HG03097 (cell line): Measurements from ENCODE around the gene EEFSEC.

Source experiments
- ATAC-seq: cut with Tn5 transposase; IDR thresholded peaks from one replicate; pipeline ENCODE4 v1.9.1; 2021; ENCODE audit not compliant: unreplicated experiment, low FRiP score

Gene EEFSEC

DNA sequence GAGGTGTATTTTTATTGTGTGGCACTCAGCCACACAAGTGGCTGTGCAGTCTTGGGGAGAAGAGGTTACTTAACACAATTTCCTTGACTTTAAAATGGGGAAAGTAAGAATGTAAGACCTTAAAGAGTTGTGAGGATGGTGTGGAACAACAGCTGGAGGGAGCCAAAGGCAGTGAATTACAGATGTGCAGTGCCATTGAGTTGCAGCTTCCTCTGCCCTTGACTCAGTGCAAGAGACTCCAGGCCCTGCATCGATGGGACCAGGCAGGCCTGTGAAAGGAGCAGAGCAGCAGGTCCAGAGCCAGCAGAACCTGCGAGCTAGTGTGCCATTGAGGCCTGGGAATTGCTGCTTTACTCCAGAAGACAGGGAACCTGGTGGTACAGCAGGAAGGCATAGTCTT is 27.2 kb downstream of the EEFSEC start:
- ATAC-seq, result no peak

DNA sequence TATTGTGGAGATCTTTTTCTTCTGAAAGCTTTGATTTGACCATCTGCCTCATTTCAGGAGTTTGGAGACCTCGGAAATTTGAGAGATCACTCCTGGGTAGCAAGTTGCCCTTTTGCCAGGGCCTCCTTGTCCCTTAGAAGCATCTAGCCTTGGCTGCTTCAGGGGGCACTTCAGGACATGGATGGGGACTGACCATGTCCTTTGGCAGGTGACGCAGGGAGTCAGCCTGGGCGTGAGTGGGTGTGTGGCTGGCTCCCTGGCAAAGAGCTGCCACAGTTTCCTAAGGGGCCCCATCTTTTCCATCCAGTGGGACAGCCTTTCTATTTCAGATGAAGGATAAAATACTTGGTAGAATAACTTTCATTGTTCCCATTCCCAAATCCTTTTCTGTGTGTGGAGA is 27.6 kb downstream of the EEFSEC start:
- ATAC-seq, result no peak

DNA sequence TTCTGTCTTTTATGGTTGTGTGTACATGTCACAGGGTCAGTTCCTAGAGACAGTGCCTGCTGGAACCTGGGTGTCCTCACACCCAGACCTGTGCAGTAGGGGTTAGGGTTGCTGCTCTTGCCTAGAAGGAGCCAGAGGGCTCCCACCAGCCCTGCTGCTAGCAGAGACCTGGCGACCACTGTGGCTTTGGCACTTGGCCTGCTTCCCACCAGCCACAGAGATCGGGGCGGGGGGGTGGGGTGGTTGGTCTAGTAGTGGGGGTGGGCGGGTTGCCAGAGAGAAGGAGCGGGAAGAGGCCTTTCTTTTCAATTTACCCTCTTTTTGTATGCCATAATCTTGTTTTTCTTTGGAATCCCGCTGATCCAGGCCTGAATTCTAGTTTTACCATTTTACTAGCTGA is 29.4 kb downstream of the EEFSEC start:
- no peak for ATAC-seq

DNA sequence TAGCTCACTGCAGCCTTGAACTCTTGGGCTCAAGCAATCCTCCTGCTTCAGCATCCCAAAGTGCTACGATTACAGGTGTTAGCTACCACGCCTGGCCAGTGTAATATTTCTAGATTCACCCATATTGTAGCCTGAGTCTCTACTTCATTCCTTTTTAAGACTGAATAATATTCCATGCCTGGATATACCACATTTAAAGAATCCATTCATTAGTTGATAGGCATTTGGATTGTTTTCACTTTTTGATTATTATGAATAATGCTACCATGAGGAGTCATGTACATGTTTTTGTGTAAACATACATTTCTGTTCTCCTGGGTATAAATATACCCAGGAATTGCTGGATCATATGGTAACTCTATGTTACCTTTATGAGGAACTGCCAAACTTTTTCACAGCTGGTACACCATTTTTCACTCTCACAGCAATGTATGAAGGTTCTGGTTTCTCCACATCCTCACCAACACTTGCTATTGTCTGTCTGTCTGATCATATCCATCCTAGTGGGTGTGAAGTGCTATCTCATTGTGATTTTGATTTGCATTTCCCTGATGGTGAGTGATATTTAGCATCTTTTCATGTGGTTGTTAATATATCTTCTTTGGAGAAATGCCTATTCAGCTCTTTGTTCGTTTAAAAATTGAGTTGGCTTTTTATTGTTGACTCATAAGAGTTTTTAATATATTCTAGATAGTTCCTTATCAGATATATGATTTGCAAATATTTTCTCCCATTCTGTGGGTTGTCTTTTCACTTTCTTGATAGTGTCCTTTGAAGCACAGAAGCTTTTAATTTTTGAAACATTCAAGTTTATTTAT is 32.6 kb downstream of the EEFSEC start:
- no peak for ATAC-seq

DNA sequence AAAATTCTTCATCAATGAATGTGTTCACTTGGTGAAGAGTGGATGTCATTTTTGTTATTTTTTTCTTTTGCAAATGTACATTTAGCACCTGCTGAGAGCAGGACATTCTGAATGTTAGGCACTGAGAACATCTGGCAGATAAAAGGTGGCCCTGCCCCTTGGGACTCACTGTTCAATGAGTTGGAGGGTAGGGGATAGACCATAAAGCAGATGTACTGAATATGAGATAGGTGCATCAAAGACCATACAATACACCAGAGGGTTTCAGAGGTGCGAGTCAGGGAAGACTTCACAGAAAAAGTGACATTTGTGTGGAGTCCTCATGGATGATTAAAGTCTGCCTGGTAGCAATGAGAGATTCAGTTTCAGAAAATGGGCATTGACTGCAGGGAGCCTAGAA is 34.2 kb downstream of the EEFSEC start:
- ATAC-seq, result no peak

DNA sequence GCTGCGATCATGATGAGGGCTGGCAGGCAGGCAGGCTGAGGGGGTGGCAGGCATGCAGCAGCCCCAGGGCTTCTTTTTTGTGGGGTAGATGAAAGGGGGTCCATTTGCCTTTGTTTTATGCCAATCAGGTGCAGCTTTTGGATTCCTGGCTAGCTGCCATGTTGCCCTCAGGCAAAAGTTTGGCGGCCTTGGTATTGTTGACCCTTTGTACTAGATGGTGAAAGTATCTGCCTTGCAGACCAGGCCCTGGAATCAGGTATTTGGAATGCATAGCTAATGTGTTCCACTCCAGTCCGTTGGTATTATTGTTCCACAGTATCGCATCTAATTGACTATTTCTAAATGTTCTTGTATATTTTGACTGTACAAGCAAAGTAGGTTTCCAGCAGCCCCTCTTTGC is 35.0 kb downstream of the EEFSEC start:
- ATAC-seq, result no peak

DNA sequence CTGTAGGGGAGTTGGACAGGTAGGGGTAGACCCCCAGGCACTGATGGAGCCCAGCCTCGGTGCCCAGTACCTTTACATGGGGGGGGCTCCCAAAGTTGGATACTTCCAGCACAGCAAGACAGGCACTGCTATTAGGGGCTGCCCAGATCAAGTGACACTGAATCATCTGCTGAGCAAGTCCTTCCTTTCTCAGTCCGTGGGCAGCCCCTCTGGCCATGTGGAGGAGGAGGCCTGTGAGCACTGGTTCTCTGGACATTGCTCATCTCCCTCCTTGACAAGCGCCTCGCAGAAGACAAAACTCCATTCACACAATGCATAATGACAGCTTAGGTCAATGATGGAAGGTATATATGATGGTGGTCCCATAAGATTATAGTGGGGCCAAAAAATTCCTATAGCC is 35.7 kb downstream of the EEFSEC start:
- no peak for ATAC-seq

DNA sequence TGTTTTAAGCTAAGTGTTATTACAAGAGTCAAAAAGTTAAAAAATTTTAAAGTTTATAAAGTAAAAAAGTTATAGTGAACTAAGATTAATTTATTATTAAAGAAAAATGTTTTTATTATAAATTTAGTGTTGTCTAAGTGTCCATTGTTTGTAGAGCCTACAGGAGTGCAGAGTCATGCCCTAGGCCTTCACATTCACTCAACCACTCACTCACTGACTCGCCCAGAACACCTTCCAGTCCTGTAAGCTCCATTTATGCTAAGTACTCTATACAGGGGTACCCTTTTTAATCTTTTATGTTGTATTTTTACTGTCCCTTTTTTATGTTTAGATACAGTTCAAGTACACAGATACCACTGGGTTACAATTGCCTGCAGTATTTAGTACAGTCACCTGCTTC is 37.2 kb downstream of the EEFSEC start:
- ATAC-seq, result no peak

DNA sequence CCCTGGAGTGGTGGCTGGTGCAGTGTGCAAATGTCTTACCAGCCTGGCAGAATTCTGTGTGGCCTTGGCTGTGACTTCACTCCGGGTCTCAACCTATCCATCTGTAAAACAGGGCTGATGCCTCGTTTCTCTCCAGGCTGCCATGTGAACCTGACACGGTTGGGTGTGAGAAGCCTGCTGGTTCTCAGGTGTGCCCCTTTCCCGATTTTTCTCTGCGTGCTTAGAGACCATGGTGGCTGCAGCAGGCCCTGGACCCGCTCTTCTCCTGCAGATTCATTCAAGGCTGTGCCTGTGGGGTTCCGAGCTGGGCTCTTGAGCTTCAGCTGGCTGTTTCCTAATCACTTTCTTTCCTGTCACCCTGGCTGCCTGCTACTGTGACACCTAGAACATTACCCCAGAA is 38.9 kb downstream of the EEFSEC start:
- ATAC-seq, result no peak

DNA sequence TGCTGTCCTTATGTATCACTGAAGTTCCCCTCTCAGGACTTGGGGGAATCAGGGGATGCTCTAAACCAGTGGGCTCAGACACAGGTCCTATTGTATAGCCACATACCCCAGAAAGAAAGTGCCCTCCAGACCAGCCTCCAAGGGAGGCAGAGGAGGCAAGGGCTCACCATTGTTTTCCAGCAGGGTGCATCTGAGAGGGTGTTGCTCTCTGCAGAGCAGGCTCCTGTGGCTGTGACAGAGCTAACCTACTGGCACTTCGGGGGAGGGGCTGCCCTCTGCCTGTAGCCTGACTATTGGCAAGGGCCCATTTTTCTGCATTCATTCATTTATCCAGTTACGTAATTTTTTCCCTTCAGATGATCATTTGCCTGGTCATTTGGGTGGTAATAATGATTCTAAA is 39.9 kb downstream of the EEFSEC start:
- no peak for ATAC-seq

DNA sequence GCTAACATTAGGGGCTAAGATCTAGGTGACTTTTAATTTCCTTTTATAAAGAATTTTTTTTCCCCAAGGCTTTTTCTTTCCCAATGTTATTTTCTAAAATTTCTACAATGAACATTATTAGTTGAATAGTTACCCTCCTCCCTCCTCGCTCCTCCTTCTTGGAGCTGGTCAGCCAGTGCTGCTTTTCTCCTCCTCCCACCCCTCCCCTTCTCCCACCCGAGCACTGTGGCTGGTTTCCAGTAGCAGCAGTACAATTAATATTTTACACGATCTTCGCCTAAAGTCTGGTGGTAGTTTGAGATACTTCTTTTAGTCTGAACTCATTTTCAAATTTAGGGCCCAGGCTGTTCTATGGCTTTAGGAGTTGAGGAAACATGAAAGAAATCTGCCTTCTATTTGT is 41.6 kb downstream of the EEFSEC start:
- ATAC-seq, result no peak

DNA sequence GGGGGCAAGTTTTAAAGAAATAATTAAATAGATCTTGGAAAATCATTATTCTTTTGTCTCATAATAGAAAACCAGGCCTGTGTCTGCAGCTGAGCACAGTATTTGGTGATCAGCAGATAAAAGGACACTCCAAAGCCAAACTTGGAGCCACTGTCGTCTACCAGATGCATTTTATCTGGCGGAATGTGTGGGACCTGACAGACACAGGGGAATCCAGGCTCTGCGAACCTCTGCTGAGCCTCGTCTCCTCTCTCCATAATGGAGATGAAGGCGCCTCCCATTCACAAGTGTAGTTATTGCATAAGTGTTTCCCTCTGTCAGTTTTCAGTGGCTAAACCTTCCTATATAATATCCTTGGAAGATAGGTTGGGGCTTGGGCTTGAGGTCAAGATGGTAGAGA is 42.1 kb downstream of the EEFSEC start:
- no peak for ATAC-seq

DNA sequence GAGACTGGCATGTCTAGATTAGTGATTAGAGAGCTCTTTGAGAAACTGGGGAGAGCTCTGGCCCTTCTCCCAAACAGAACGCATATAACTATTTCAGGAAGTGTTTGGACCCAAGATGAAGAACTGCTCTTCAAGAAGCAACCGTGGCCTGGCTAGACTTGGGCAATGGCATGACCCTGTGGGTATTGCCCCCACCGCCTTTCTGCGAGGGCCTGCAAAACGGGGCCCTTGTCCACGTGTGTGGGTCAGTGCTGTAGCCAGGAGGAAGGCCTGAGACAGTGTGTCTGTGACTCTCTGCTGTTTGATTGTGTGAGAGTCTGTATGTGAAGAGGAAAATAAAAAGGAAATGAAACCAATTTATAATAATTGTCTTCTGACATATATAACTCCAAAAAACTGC is 42.5 kb downstream of the EEFSEC start:
- ATAC-seq, result no peak

DNA sequence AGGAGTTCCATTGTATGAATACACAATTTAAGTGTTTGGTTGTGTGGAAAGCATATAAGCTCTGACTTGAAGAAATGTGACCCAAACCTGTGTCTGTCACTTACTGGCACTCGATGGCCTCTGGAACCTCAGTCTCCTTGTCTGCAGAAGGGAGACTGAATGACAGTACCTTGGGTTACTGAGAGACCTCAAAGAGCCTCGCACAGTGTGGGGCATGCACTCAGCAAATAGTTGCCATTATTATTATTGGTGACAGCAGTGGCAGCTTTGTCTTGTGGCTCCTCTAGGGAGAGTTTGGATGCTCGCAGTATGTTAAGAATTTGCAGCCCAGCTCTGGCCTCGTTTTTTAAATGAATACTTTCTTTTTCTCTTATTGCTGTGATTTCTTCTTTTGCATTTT is 43.4 kb downstream of the EEFSEC start:
- no peak for ATAC-seq

DNA sequence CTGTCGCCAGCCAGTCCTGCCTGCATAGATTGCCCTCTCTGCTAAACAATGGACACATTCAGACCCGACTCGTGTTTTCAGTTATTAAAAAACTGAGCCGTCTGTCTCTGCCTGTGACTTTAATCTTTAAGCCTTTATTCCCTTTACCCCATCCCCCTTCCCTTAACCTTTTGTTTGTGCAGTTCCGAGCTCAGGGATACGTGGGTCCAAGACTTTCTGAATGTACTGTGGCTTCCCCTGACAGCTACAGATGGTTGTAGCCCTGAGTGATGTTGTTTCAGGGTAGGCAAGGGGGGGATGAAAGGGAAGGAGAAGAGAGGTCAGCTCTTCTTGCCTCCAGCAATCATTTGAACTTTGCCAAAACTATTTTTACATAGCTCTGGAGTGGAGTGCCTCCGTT is 44.6 kb downstream of the EEFSEC start:
- no peak for ATAC-seq

DNA sequence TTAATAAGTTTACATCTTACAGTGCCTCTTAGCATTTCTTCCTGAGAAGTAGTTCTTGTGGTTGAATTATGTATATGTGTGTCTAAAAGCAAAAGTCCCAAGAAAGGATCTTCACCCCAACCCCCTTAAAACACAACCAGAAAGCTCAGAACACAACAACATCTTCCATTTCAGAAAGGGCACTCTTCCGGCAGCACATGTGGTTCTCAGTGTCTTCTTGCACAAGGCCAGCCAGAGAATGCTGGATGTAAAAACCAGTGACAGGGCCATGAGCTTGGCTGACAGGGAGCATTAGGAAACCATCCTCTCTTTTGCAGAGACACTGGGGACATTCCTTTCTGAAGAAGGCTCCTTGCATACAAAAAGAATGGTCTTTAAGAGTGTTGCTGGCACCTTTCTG is 45.0 kb downstream of the EEFSEC start:
- ATAC-seq, result no peak

DNA sequence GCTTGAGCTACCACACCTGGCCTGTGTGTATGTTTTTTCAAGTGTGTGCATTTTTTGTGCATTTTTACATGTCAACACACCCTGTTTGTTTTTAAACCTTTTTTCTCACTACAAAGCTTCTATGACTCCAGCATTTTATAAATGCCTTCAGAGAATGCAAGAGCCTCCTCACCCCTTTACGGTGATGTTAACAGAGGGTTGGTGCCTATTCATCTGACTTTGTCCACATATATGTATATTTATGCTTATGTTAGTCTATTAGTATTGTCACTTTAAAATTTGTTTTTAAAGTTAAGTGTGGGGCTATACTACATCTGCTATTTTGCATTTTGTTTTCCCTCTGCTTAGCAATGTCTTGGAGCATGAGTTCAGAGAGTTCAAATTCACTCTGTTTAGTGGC is 45.8 kb downstream of the EEFSEC start:
- no peak for ATAC-seq

DNA sequence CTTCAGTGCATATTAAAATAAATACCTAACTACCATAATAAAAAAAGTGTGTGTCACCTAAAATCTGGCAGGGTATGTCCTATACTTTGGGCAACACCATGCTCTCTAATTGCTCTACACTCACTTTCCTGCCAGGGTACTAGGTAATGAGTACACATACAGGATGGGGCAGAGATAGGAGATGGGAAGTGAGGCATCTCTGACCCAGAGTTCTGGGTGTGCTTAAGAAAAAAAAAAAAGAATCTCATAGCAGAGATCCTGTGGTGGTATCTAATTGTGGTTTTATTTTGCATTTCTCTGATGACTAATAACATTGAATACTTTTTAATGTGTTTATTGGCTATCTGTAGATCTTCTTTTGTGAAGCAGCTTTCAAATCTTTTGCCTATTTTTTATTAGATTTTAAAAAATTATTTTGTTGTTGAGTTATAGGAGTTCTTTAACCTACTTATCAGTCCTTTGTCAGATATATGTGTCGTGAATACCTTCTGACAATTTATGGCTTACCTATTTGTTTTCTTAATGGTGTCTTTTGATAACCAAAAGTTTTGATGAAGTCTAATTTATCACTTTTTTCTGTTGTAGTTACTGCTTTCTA is 48.0 kb downstream of the EEFSEC start:
- no peak for ATAC-seq

DNA sequence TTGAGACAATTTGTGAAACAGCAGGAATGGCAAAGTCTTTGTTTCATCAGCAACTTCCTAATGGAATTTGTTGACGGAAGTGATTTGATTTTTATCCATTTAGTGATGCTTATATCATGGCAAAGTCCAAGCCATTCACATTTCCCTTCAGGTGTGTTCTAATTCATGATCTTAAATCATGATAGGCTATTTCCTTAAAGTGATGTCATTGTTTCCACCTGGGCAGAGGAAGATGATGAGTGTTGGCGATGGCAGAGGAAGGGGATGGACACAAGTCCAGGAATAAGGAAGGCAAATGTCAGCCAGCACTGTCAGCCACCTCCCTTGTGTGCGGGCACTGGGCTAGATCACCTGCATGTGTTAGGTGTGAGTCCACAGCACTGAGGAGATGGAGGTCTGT is 49.9 kb downstream of the EEFSEC start:
- ATAC-seq, result no peak

DNA sequence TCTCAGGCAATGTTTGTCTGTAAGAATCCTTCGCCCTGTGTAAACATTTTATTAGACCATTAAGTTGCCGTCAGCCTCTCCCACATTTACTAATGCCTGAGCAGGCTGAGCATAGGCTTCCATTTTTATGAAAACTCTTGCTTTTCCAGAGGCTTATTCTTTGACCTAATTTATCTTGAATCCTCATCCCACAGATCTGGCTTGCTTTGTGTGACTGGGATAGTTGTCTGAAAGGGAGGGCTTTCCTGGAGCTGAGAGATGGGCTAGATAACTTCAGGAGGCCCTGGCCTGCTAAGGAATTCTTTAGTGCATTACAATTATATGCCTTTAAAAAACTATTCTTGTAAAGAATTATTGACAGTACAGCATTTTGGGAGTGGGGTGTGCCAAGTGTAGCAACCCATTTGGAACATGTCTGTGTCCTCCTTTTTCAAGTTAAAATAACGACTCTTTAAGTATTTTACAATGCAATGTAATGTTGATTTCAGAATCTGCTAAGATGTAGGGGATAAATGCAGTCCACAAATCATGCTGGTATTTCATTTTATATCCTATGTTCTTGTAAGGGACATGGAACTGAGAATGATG is 52.4 kb downstream of the EEFSEC start:
- ATAC-seq, result no peak

DNA sequence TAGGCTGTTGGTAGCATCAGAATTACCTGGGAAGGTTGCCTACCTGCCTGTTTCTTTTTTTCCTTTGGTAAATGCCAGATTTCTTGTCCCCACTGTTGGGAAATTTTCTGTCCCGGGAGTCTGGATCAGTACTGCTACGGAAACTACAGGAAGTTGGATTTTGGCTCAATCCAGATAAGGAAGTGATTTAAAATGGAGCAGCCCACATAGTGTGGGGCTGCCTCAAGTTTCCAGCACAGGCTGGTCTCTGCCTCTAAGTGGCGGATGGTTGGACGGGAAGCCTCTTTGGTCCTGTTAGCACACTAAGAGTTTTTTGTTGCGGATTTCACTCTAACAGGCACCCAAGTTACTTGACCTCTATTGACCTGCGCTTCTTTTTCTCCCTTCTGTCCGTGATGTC is 54.7 kb downstream of the EEFSEC start:
- ATAC-seq, result no peak

DNA sequence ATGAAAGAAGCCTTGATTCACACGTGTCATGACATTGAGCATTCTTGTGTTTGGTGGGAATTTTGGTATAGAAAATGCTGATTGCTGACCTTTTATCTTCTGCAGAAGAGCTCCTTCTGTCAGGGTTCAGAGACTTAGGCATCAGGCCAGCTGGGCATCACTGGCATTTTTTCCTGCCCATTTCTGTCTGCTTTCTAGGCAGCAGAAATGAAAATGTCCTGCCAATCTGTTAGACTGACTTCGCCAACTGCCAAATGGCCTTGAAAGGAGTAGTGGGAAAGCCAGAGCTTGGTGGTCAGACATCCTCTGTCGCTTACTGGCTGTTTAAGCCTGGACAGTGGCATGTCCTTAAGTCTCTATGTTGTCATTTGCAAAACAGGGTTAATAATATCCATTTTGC is 57.4 kb downstream of the EEFSEC start:
- no peak for ATAC-seq
